HFF-Myc (cell line): ENCODE results near the gene TBC1D8.

Source experiments
- DNase-seq: peaks from one replicate; pipeline ENCODE4 v3.0.0-alpha.2; 2011; ENCODE audit warnings: low read depth; ENCODE audit errors: extremely low read depth
- H3K4me3 ChIP-seq: replicated peaks from 2 replicates; pipeline ENCODE4 v1.5.1; 2011; ENCODE audit warnings: low read depth, mild to moderate bottlenecking, control low read depth, low read length
- TF ChIP-seq, protein P1 (sequence below): IDR thresholded peaks from 2 replicates; pipeline ENCODE4 v1.5.1; 2012; ENCODE audit warnings: mild to moderate bottlenecking, low read depth, low read length, control low read depth; ENCODE audit errors: missing control alignments

TBC1D8 gene

DNA sequence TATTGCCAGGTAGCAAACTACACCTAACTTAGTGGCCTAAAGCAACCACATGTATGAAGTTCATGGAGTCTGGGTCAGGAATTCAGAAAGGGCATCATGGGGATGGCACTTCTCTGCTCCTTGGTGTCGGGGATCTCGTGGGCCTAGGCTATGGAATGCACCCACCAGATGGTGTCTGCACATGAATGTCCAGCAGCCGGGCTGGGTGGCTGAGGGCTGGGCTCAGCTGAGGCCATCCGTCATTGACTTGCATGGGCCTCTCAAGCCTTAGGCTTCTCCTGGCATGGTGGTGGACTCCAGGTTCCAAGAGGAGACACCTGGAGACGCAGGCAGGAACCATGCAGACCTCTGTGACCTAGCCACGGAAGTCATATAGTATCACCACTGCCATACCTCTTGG is 175.1 kb downstream of the TBC1D8 start:
- no peak overlapping the region for H3K4me3 ChIP-seq
- TF ChIP-seq, protein P1, sequence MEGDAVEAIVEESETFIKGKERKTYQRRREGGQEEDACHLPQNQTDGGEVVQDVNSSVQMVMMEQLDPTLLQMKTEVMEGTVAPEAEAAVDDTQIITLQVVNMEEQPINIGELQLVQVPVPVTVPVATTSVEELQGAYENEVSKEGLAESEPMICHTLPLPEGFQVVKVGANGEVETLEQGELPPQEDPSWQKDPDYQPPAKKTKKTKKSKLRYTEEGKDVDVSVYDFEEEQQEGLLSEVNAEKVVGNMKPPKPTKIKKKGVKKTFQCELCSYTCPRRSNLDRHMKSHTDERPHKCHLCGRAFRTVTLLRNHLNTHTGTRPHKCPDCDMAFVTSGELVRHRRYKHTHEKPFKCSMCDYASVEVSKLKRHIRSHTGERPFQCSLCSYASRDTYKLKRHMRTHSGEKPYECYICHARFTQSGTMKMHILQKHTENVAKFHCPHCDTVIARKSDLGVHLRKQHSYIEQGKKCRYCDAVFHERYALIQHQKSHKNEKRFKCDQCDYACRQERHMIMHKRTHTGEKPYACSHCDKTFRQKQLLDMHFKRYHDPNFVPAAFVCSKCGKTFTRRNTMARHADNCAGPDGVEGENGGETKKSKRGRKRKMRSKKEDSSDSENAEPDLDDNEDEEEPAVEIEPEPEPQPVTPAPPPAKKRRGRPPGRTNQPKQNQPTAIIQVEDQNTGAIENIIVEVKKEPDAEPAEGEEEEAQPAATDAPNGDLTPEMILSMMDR: no peak
- DNase-seq: no peak

DNA sequence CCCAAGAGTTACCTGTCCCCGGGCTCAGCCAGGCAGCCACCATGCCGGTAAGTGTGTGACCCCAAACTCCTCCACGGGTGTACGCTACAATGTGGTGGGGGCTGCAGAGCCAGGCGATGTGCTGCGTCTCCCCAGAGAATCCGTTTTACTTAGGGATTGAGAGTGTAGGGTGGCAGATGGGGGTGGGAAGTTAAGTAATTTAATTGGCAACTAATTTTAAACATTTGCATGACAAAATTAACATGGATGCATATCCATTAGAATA is 175.7 kb downstream of the TBC1D8 start:
- TF ChIP-seq, protein P1: no peak
- H3K4me3 ChIP-seq: no peak overlapping the region
- no peak for DNase-seq

DNA sequence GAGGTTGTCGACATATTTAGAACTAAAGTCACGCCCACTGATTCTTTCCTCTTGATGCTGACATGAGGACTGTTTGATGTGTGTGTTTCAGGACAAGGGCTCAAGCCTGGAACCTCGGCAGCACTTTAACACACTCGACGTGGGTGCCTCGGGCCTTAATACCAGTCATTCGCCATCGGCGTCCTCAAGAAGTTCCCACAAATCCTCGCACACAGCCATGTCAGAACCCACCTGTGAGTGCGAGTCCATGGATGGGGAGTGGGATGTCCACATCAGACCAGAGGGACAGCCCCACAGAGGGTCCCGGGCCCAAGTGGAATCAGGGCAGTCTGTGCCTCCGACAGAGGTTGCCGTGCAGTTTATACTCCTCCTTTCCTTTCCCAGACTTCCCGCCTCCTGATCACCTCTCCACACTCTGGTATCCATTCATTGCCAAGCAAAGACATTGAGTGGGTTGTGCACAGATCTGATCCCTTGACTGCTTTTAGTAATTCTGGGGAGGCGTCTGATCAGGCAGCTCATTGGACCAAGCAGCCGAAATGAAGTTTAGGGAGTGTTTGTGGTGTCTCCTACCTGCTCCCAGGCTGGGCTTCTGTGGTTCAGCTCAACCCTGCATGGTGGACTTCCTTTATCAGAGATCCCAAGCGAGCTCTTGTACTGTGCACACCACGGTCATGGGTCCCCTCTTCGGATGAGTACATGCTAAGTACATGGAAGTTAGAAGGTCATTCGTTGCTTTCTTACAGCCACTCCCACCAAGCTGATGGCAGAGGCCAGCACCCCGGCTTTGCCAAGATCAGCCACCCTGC is 176.3 kb downstream of the TBC1D8 start:
- no peak overlapping the region for H3K4me3 ChIP-seq
- TF ChIP-seq, protein P1: no peak
- DNase-seq: no peak

DNA sequence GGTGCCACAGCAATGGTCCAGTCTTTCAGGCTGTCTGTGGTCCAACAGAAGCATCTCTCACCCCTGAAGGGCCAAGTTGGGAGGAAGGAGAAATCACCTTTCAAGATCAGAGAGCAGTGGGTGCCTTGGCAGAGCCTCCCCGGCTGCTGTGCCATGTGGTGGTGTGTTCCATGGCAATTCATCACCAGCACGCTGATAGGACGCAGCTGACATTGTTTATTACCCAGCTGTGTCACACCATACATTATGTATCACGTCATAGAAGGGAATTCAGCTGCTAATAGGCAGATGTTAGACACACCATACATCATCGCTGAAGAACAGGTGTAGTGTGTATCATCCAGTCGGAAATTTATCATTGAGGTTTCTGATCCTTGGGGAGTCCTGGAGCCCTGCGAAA is 178.7 kb downstream of the TBC1D8 start:
- TF ChIP-seq, protein P1: no peak
- no peak overlapping the region for H3K4me3 ChIP-seq
- no peak for DNase-seq

DNA sequence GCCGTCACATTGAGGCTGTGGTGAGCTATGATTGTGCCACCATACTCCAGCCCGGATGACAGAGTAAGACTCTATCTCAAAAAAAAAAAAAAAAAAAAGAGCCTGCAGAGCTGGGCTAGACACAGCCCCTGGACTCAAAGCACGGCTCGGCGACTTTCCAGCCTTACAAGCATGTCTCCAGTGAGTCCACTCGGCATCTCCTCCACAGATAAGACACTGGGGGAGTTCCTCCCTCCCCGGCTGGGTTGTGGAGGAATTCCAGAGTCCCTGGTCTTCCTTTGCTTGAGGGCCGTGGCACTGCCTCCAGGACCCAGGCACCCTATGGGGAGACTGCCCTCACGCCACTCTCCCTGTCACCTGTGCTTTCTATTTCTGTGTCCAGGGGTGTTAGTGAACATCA is 180.0 kb downstream of the TBC1D8 start:
- TF ChIP-seq, protein P1: no peak
- no peak overlapping the region for H3K4me3 ChIP-seq
- no peak for DNase-seq

DNA sequence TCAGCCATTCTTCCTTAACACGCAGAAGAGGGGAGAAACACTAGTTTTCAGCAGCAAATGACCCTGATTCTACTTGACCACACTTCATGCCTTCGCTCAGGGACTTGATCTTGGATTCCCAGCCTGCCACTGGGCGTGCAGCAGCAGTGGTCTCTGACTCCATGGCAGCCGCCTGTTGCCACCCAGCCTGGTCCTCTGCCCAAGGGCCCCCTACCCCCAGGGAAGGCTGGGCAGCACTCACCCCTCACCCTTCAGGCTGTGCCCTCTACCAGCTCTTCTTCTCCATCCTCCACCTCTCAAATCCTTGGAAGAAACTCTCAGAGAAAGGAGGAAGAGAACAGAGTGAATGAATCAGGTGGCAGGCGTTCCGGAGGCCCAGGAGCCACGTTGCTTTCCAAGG is 181.2 kb downstream of the TBC1D8 start:
- no peak for DNase-seq
- TF ChIP-seq, protein P1: no peak
- no peak overlapping the region for H3K4me3 ChIP-seq
